Measurements from ENCODE around the gene NCF4. TPM values are rescaled to one million over a fixed set of nuclear protein-coding genes. Genes with fewer than 3 reads are reported as not detected.

NCF4 gene
- total RNA-seq, 1 donor = 0.36 TPM

DNA sequence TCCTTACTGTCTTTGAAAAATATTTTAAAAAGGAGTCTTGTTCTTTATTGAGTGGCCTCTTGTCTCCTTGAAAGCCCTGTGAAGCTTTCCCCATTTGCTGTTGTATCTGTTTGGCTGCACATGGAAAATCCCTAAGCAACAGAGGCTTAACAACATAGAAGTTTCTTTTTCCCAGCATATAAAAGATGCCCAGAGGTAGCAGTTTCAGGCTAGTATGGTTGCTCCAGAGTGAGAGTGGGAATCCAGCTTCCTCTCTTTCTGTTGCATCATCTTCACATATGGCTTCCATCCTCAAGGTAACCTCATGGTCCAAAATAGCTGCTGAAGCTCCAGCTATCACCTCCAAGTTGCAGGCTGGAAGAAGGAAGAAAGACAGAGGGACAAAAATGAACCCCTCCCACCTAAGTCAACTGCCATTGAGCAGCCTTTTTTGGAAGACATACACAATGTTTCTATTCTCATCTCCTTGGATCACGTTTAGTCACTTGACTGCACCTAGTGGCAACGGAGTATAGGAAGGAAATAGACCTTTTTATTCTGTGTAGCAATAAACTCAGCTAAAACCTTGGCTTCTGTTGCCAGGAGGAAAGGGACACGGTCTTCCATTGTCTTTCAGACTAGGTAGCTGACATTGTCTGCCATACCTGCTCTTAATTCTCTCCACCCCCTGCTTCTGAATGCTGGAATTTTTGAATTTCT lies 57.9 kb downstream of the NCF4 start:
- Histone ChIP-seq H3K4me1 (ENCODE audit: insufficient read depth, low read length) (no peaks in the 10 kb centered on the region), H3K27me3 (ENCODE audit: insufficient read depth, low read length) (peaks cover 3% of the 10 kb centered on the region), H3K4me2 (ENCODE audit: insufficient read depth, low read length) (no peak overlapping the region), H3K4me3 (ENCODE audit: insufficient read depth, low read length) (no peak overlapping the region), H3K36me3 (ENCODE audit: insufficient read depth, low read length) (no peaks in the 10 kb centered on the region), H4K20me1 (ENCODE audit: insufficient read depth, low read length) (no peaks in the 10 kb centered on the region), H3K79me2 (ENCODE audit: insufficient read depth, low read length) (no peaks in the 10 kb centered on the region), H3K9me3 (ENCODE audit: low read depth, low read length) (no peaks in the 10 kb centered on the region), H3K27ac (ENCODE audit: low read depth, low read length) (no peak overlapping the region), H2AFZ (ENCODE audit: low read length) (no peak overlapping the region)
- peak; percentile 18 for DNase-seq (ENCODE audit: insufficient read length, low spot score, missing footprints)
- TF ChIP-seq, protein P1, sequence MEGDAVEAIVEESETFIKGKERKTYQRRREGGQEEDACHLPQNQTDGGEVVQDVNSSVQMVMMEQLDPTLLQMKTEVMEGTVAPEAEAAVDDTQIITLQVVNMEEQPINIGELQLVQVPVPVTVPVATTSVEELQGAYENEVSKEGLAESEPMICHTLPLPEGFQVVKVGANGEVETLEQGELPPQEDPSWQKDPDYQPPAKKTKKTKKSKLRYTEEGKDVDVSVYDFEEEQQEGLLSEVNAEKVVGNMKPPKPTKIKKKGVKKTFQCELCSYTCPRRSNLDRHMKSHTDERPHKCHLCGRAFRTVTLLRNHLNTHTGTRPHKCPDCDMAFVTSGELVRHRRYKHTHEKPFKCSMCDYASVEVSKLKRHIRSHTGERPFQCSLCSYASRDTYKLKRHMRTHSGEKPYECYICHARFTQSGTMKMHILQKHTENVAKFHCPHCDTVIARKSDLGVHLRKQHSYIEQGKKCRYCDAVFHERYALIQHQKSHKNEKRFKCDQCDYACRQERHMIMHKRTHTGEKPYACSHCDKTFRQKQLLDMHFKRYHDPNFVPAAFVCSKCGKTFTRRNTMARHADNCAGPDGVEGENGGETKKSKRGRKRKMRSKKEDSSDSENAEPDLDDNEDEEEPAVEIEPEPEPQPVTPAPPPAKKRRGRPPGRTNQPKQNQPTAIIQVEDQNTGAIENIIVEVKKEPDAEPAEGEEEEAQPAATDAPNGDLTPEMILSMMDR (IDR thresholded peaks at IDR 0.05; ENCODE audit: extremely low read depth, low read depth, low read length) = no peak

- Histone ChIP-seq H3K4me3 (ENCODE audit: insufficient read depth, low read length) (no peak overlapping the region), H3K4me2 (ENCODE audit: insufficient read depth, low read length) (no peak overlapping the region), H3K79me2 (ENCODE audit: insufficient read depth, low read length) (no peaks in the 10 kb centered on the region), H3K36me3 (ENCODE audit: insufficient read depth, low read length) (no peaks in the 10 kb centered on the region), H3K9me3 (ENCODE audit: low read depth, low read length) (no peaks in the 10 kb centered on the region), H2AFZ (ENCODE audit: low read length) (no peak overlapping the region), H4K20me1 (ENCODE audit: insufficient read depth, low read length) (no peaks in the 10 kb centered on the region), H3K4me1 (ENCODE audit: insufficient read depth, low read length) (peaks cover 3% of the 10 kb centered on the region), H3K27ac (ENCODE audit: low read depth, low read length) (no peak overlapping the region), H3K27me3 (ENCODE audit: insufficient read depth, low read length) (peaks cover 3% of the 10 kb centered on the region)
- TF ChIP-seq, protein P1 (IDR thresholded peaks at IDR 0.05; ENCODE audit: extremely low read depth, low read depth, low read length) = no peak
- DNase-seq (ENCODE audit: insufficient read length, low spot score, missing footprints) = peak; percentile 35
These were observed 60.7 kb downstream of the NCF4 start for GRCh38 chr22:36921309-36922104.

DNA sequence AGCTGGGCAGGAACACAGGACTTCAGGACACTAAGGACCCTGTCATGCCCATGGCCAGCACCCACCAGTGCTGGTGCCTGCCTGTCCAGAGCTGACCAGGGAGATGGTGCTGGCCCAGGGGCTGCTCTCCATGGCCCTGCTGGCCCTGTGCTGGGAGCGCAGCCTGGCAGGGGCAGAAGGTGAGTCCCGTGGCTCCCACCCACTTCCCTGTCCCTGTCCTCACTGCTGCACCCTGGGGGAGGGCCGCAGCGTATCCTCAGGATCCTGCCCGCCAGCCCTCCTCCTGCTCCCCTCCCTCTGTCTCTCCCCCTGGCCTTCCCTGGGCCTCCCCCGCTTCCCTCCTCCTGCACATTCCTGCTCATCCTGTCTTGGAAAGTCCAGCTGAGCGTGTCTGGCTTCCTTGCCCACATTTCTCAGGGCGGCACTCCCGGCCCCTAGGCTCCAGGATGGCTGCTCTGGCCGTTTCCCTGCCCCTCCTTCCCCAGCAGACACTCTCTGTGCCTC lies 61.4 kb downstream of the NCF4 start:
- DNase-seq (ENCODE audit: insufficient read length, low spot score, missing footprints) = peak; percentile 54
- Histone ChIP-seq H3K27ac (ENCODE audit: low read depth, low read length) (no peak overlapping the region), H3K4me1 (ENCODE audit: insufficient read depth, low read length) (peaks cover 3% of the 10 kb centered on the region), H3K27me3 (ENCODE audit: insufficient read depth, low read length) (peaks cover 3% of the 10 kb centered on the region), H4K20me1 (ENCODE audit: insufficient read depth, low read length) (no peaks in the 10 kb centered on the region), H3K9me3 (ENCODE audit: low read depth, low read length) (no peaks in the 10 kb centered on the region), H3K79me2 (ENCODE audit: insufficient read depth, low read length) (no peaks in the 10 kb centered on the region), H3K4me3 (ENCODE audit: insufficient read depth, low read length) (no peak overlapping the region), H3K36me3 (ENCODE audit: insufficient read depth, low read length) (no peaks in the 10 kb centered on the region), H2AFZ (ENCODE audit: low read length) (no peak overlapping the region), H3K4me2 (ENCODE audit: insufficient read depth, low read length) (no peak overlapping the region)
- TF ChIP-seq, protein P1 (IDR thresholded peaks at IDR 0.05; ENCODE audit: extremely low read depth, low read depth, low read length) = no peak

DNA sequence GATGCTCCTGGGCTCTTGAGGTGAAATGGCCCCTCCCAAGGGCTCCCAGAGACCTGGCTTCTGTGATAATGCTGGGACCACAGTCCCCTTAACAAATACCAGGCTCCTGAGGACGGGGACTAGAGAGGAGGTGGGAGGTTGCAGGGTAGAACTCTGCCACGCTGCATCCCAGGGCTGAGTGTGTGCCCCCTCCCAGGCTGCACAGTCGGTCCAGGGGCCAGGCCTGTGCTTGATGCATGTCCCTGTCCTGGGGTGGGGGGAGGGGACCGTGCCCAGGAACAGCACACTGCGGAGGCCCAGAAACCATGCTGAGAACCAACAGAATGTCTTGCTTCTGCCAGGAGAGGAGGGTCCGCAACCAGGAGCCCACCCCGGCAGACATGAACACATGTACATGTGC lies 61.9 kb downstream of the NCF4 start:
- Histone ChIP-seq H3K9me3 (ENCODE audit: low read depth, low read length) (no peaks in the 10 kb centered on the region), H3K36me3 (ENCODE audit: insufficient read depth, low read length) (no peaks in the 10 kb centered on the region), H3K4me1 (ENCODE audit: insufficient read depth, low read length) (peaks cover 3% of the 10 kb centered on the region), H3K79me2 (ENCODE audit: insufficient read depth, low read length) (no peaks in the 10 kb centered on the region), H4K20me1 (ENCODE audit: insufficient read depth, low read length) (no peaks in the 10 kb centered on the region), H2AFZ (ENCODE audit: low read length) (no peak overlapping the region), H3K27ac (ENCODE audit: low read depth, low read length) (no peak overlapping the region), H3K4me2 (ENCODE audit: insufficient read depth, low read length) (no peak overlapping the region), H3K4me3 (ENCODE audit: insufficient read depth, low read length) (no peak overlapping the region), H3K27me3 (ENCODE audit: insufficient read depth, low read length) (peaks cover 6% of the 10 kb centered on the region)
- DNase-seq (ENCODE audit: insufficient read length, low spot score, missing footprints) = peak; percentile 45
- TF ChIP-seq, protein P1 (IDR thresholded peaks at IDR 0.05; ENCODE audit: extremely low read depth, low read depth, low read length) = no peak

Data from osteoblast (primary cell).